Glutamatergic neuron (in vitro differentiated cells): ENCODE measurements around the gene PKD2L2. TPM values are rescaled to one million over a fixed set of nuclear protein-coding genes. Genes with fewer than 3 reads are reported as not detected.

ENCODE experiments used
- DNase-seq: peaks from one replicate; pipeline ENCODE4 v3.0.0; 2022
- H3K27ac Mint-ChIP-seq: one replicate; pipeline ENCODE4 v1.8.0; 2020; ENCODE audit warnings: mild to moderate bottlenecking, mixed read lengths, inconsistent platforms; ENCODE audit not compliant: unreplicated experiment
- H3K27me3 Mint-ChIP-seq: one replicate; pipeline ENCODE4 v1.8.0; 2020; ENCODE audit warnings: mild to moderate bottlenecking, moderate library complexity, mixed read lengths, inconsistent platforms; ENCODE audit not compliant: unreplicated experiment
- H3K36me3 Mint-ChIP-seq: one replicate; pipeline ENCODE4 v1.8.0; 2020; ENCODE audit warnings: mild to moderate bottlenecking, mixed read lengths, inconsistent platforms; ENCODE audit not compliant: unreplicated experiment
- H3K4me1 Mint-ChIP-seq: one replicate; pipeline ENCODE4 v1.8.0; 2020; ENCODE audit warnings: mild to moderate bottlenecking, low read depth, mixed read lengths, inconsistent platforms; ENCODE audit not compliant: unreplicated experiment
- H3K4me3 Mint-ChIP-seq: one replicate; pipeline ENCODE4 v1.8.0; 2020; ENCODE audit warnings: mild to moderate bottlenecking, mixed read lengths, inconsistent platforms; ENCODE audit not compliant: unreplicated experiment
- H3K9me3 Mint-ChIP-seq: one replicate; pipeline ENCODE4 v1.8.0; 2020; ENCODE audit warnings: mild to moderate bottlenecking, moderate library complexity, mixed read lengths, inconsistent platforms; ENCODE audit not compliant: unreplicated experiment
- CTCF ChIP-seq: fragments of 200-600 bp; sonication (generic); IDR thresholded peaks from one replicate; pipeline ENCODE4 v1.5.0; 2021; ENCODE audit not compliant: partially characterized antibody, unreplicated experiment
- total RNA-seq: library from RNA; stranded (reverse); fragmentation: NEBNext Ultra II Directional; extraction: Animal tissue kit (Norgen Biotek cat#: 25700); gene quantifications from one replicate; pipeline ENCODE4 v1.2.1, GENCODE V29; 2021; ENCODE audit not compliant: unreplicated experiment

The PKD2L2 gene
- total RNA-seq, 1 donor from 2014 or later, result not detected

- H3K36me3 Mint-ChIP-seq, result no peaks in the 10 kb centered on the region
- H3K4me3 Mint-ChIP-seq, result no peak overlapping the region
- no peak overlapping the region for H3K27ac Mint-ChIP-seq
- no peak for TF ChIP-seq CTCF
- no peak for DNase-seq
- no peaks in the 10 kb centered on the region for H3K9me3 Mint-ChIP-seq
- H3K27me3 Mint-ChIP-seq, result no peaks in the 10 kb centered on the region
- no peaks in the 10 kb centered on the region for H3K4me1 Mint-ChIP-seq
Observed at GRCh38 chr5:137871571-137871970, 17.7 kb upstream of the PKD2L2 start.

- no peak overlapping the region for H3K27ac Mint-ChIP-seq
Observed at GRCh38 chr5:137872466-137872865, 16.8 kb upstream of the PKD2L2 start.

GRCh38 chr5:137876101-137876500 lies 13.2 kb upstream of the PKD2L2 start:
- Mint-ChIP-seq H3K27me3 (no peaks in the 10 kb centered on the region), H3K4me3 (no peak overlapping the region), H3K27ac (no peak overlapping the region), H3K4me1 (no peaks in the 10 kb centered on the region), H3K36me3 (no peaks in the 10 kb centered on the region), H3K9me3 (no peaks in the 10 kb centered on the region)
- DNase-seq, result no peak
- TF ChIP-seq CTCF, result no peak

More at GRCh38 chr5:137872466-137872865, 16.8 kb upstream of the PKD2L2 start:
- no peaks in the 10 kb centered on the region for H3K27me3 Mint-ChIP-seq
- H3K4me3 Mint-ChIP-seq, result no peak overlapping the region
- no peaks in the 10 kb centered on the region for H3K9me3 Mint-ChIP-seq
- H3K4me1 Mint-ChIP-seq, result no peaks in the 10 kb centered on the region
- no peak for DNase-seq
- TF ChIP-seq CTCF, result no peak
- H3K36me3 Mint-ChIP-seq, result no peaks in the 10 kb centered on the region

- no peak overlapping the region for H3K4me3 Mint-ChIP-seq
- no peaks in the 10 kb centered on the region for H3K9me3 Mint-ChIP-seq
- no peak for DNase-seq
- no peak overlapping the region for H3K27ac Mint-ChIP-seq
- no peak for TF ChIP-seq CTCF
- no peaks in the 10 kb centered on the region for H3K27me3 Mint-ChIP-seq
- no peaks in the 10 kb centered on the region for H3K36me3 Mint-ChIP-seq
- no peaks in the 10 kb centered on the region for H3K4me1 Mint-ChIP-seq
Observed at GRCh38 chr5:137880313-137880712, 8.9 kb upstream of the PKD2L2 start.

GRCh38 chr5:137887831-137888230 lies 1.4 kb upstream of the PKD2L2 start:
- Mint-ChIP-seq H3K4me3 (no peak overlapping the region), H3K36me3 (no peaks in the 10 kb centered on the region), H3K9me3 (no peaks in the 10 kb centered on the region), H3K27ac (no peak overlapping the region), H3K4me1 (peaks cover 10% of the 10 kb centered on the region), H3K27me3 (no peaks in the 10 kb centered on the region)
- TF ChIP-seq CTCF, result no peak
- DNase-seq, result no peak
